ENCODE results near the gene SHOX. TPM values are rescaled to one million over a fixed set of nuclear protein-coding genes. Genes with fewer than 3 reads are reported as not detected.

SHOX gene
- total and polyA plus RNA-seq, 10 of the 15 experiments (the other 5 are each of a cell fraction or from before 2014, with no cell fraction given) = 0.42 TPM; not detected in 9

GRCh38 chrX:681989-682388, 51.4 kb downstream of the SHOX start:
- POLR2A ChIA-PET = no interaction called here
- no TSS peak for BruUV-seq (replicated peaks)

DNA sequence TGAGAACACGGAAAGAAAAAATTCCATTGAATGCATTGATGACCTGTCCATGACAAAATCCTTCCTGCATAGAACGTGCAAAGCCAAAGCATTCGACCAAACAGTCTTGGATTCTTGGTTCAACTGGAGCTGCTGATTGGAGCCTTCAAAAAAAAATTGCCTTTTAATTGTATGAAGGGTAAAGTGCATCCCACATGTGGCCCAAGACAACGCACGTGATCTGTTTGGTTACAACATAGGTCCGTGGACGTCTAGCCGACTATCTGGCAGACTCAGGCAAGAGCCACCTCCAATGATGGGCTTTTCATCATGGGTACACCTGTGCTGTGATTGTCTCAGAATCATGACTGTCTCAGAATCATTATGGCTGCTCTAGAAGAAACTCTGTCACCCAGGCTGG, 52.3 kb downstream of the SHOX start:
- H3K4me2 ChIP-seq (ENCODE audit: control insufficient read depth, insufficient read depth) = no peak overlapping the region

More at GRCh38 chrX:681989-682388, 51.4 kb downstream of the SHOX start:
- Histone ChIP-seq H2AFZ (ENCODE audit: control insufficient read depth, low read depth, low read length) (no peak overlapping the region), H4K20me1 (ENCODE audit: control insufficient read depth, insufficient read depth) (no peaks in the 10 kb centered on the region), H3K36me3 (ENCODE audit: control insufficient read depth in 2 of 2, insufficient read depth in 2 of 2, low read length in 1 of 2) (no peaks in the 10 kb centered on the region), H3K4me1 (ENCODE audit: control insufficient read depth, insufficient read depth, low read length) (no peaks in the 10 kb centered on the region), H3K79me2 (ENCODE audit: control insufficient read depth, insufficient read depth, low read length) (no peaks in the 10 kb centered on the region), H3K4me2 (ENCODE audit: control insufficient read depth, insufficient read depth) (no peak overlapping the region), H3K27ac (ENCODE audit: control insufficient read depth, insufficient read depth) (no peak overlapping the region), H3K9me3 (replicated peaks; ENCODE audit: control insufficient read depth, insufficient read depth, low read length) (no peaks in the 10 kb centered on the region; the same call in 2 of the 3 replicates), H3K27me3 (replicated peaks in 1 of 2; ENCODE audit: control insufficient read depth in 2 of 2, insufficient read depth in 2 of 2, low read length in 1 of 2) (no peaks in the 10 kb centered on the region), H3K4me3 (no peak overlapping the region), H3K9ac (ENCODE audit: control insufficient read depth, insufficient read depth, low read length) (no peak overlapping the region)
- FAIRE-seq (no peak), ATAC-seq (no peak), DNase-seq (ENCODE audit: low read depth, low spot score) (no peak)
- CTCF ChIA-PET = no interaction called here
- RAD21 ChIA-PET (ENCODE audit: unreplicated experiment) = no interaction called here
- in situ Hi-C loops (cut with MboI) (no loop called here), intact Hi-C loops (cut with micrococcal nuclease; ENCODE audit: unreplicated experiment) (no loop called here)
- no peak for TF ChIP-seq KDM1A (IDR thresholded peaks at IDR 0.05; ENCODE audit: borderline replicate concordance)
- no peak for TF ChIP-seq CREB1 (IDR thresholded peaks at IDR 0.05; ENCODE audit: low read depth)
- TF ChIP-seq IKZF1 (conservative IDR thresholded peaks at IDR 0.05) = no peak
- no peak for TF ChIP-seq FOS (IDR thresholded peaks at IDR 0.05; ENCODE audit: borderline replicate concordance, extremely low read depth, insufficient read length)
- no peak for TF ChIP-seq CEBPB (IDR thresholded peaks at IDR 0.05; ENCODE audit: borderline replicate concordance in 1 of 2, low read depth in 2 of 2, low read length in 2 of 2)
- TF ChIP-seq SREBF1 (IDR thresholded peaks at IDR 0.05; ENCODE audit: low read length) = no peak
- no peak for TF ChIP-seq ZNF217 (IDR thresholded peaks at IDR 0.05)
- 6% methylated on average over 3 of the region's 3 CpGs for WGBS (ENCODE audit: insufficient coverage, insufficient replicate concordance, low lambda C conversion rate, missing lambda C conversion rate)
- SMC1A ChIA-PET (ENCODE audit: uncharacterized antibody, unreplicated experiment) = no interaction called here

More for the DNA sequence above, 52.3 kb downstream of the SHOX start:
- WGBS (ENCODE audit: insufficient coverage, insufficient replicate concordance, low lambda C conversion rate, missing lambda C conversion rate) = 61% methylated on average over 8 of the region's 8 CpGs
- Histone ChIP-seq H3K27ac (ENCODE audit: control insufficient read depth, insufficient read depth) (no peak overlapping the region), H3K4me3 (no peak overlapping the region), H3K36me3 (ENCODE audit: control insufficient read depth in 2 of 2, insufficient read depth in 2 of 2, low read length in 1 of 2) (no peaks in the 10 kb centered on the region), H3K4me1 (ENCODE audit: control insufficient read depth, insufficient read depth, low read length) (no peaks in the 10 kb centered on the region), H3K79me2 (ENCODE audit: control insufficient read depth, insufficient read depth, low read length) (no peaks in the 10 kb centered on the region), H4K20me1 (ENCODE audit: control insufficient read depth, insufficient read depth) (no peaks in the 10 kb centered on the region), H3K9me3 (replicated peaks; ENCODE audit: control insufficient read depth, insufficient read depth, low read length) (no peaks in the 10 kb centered on the region; the same call in 2 of the 3 replicates), H3K9ac (ENCODE audit: control insufficient read depth, insufficient read depth, low read length) (no peak overlapping the region), H2AFZ (ENCODE audit: control insufficient read depth, low read depth, low read length) (no peak overlapping the region), H3K27me3 (replicated peaks in 1 of 2; ENCODE audit: control insufficient read depth in 2 of 2, insufficient read depth in 2 of 2, low read length in 1 of 2) (no peaks in the 10 kb centered on the region)
- TF ChIP-seq ZSCAN29 (IDR thresholded peaks at IDR 0.05) (no peak), PBX3 (IDR thresholded peaks at IDR 0.05; ENCODE audit: insufficient replicate concordance, low read depth, low read length) (no peak), CREB1 (IDR thresholded peaks at IDR 0.05; ENCODE audit: low read depth) (no peak), CEBPB (IDR thresholded peaks at IDR 0.05; ENCODE audit: borderline replicate concordance in 1 of 2, low read depth in 2 of 2, low read length in 2 of 2) (no peak), NBN (IDR thresholded peaks at IDR 0.05) (no peak), CBX3 (IDR thresholded peaks at IDR 0.05; ENCODE audit: borderline replicate concordance, low read depth) (no peak), NFYA (IDR thresholded peaks at IDR 0.05; ENCODE audit: borderline replicate concordance, low read depth, low read length) (no peak), KDM1A (IDR thresholded peaks at IDR 0.05; ENCODE audit: borderline replicate concordance) (no peak), MYB (IDR thresholded peaks at IDR 0.05; ENCODE audit: borderline replicate concordance, low read depth, low read length) (no peak), HDGF (IDR thresholded peaks at IDR 0.05) (no peak)
- FAIRE-seq (no peak), DNase-seq (ENCODE audit: low read depth, low spot score) (no peak), ATAC-seq (no peak)
- in situ Hi-C loops (cut with MboI) = no loop called here
- ChIA-PET CTCF (no interaction called here), RAD21 (ENCODE audit: unreplicated experiment) (no interaction called here), SMC1A (ENCODE audit: uncharacterized antibody, unreplicated experiment) (no interaction called here), POLR2A (no interaction called here)
- intact Hi-C loops (cut with micrococcal nuclease; ENCODE audit: unreplicated experiment) = no loop called here
- BruUV-seq (replicated peaks) = no TSS peak

Data from GM12878 (cell line).